Measurements from ENCODE around the gene SCMH1.

DNA sequence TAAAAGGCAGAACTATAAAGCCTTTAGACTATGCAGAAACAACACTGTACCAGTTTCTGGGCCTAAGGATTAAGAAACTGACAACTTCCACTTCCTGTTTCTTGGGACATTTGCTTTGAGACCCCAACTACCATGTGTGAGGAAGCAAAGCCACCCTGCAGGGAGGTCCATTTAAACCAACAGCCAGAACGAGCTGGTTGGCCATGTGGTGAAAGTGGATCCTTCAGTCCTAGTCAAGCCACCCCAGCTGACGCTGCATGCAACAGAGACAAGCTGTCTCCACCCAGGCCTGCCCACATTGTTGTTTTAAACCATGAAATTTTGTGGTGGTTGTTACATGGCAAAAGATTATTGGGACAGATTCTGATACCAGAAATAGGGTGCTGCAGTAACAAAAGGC, 188.8 kb downstream of the SCMH1 start:
- TF ChIP-seq CHD4 (IDR thresholded peaks at IDR 0.05; ENCODE audit: borderline replicate concordance) (no peak), POLR2A (IDR thresholded peaks at IDR 0.05; ENCODE audit: low read length) (no peak), PHF8 (IDR thresholded peaks at IDR 0.05; ENCODE audit: borderline replicate concordance, low read depth) (no peak), RAD21 (conservative IDR thresholded peaks at IDR 0.05 in 1 of 2, IDR thresholded peaks at IDR 0.05 in 1 of 2) (no peak), ZSCAN20 (CRISPR knock-in tag; IDR thresholded peaks at IDR 0.05) (no peak)
- TF ChIP-seq, protein P1, sequence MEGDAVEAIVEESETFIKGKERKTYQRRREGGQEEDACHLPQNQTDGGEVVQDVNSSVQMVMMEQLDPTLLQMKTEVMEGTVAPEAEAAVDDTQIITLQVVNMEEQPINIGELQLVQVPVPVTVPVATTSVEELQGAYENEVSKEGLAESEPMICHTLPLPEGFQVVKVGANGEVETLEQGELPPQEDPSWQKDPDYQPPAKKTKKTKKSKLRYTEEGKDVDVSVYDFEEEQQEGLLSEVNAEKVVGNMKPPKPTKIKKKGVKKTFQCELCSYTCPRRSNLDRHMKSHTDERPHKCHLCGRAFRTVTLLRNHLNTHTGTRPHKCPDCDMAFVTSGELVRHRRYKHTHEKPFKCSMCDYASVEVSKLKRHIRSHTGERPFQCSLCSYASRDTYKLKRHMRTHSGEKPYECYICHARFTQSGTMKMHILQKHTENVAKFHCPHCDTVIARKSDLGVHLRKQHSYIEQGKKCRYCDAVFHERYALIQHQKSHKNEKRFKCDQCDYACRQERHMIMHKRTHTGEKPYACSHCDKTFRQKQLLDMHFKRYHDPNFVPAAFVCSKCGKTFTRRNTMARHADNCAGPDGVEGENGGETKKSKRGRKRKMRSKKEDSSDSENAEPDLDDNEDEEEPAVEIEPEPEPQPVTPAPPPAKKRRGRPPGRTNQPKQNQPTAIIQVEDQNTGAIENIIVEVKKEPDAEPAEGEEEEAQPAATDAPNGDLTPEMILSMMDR (IDR thresholded peaks at IDR 0.05), result no peak
- TF ChIP-seq, protein P2, sequence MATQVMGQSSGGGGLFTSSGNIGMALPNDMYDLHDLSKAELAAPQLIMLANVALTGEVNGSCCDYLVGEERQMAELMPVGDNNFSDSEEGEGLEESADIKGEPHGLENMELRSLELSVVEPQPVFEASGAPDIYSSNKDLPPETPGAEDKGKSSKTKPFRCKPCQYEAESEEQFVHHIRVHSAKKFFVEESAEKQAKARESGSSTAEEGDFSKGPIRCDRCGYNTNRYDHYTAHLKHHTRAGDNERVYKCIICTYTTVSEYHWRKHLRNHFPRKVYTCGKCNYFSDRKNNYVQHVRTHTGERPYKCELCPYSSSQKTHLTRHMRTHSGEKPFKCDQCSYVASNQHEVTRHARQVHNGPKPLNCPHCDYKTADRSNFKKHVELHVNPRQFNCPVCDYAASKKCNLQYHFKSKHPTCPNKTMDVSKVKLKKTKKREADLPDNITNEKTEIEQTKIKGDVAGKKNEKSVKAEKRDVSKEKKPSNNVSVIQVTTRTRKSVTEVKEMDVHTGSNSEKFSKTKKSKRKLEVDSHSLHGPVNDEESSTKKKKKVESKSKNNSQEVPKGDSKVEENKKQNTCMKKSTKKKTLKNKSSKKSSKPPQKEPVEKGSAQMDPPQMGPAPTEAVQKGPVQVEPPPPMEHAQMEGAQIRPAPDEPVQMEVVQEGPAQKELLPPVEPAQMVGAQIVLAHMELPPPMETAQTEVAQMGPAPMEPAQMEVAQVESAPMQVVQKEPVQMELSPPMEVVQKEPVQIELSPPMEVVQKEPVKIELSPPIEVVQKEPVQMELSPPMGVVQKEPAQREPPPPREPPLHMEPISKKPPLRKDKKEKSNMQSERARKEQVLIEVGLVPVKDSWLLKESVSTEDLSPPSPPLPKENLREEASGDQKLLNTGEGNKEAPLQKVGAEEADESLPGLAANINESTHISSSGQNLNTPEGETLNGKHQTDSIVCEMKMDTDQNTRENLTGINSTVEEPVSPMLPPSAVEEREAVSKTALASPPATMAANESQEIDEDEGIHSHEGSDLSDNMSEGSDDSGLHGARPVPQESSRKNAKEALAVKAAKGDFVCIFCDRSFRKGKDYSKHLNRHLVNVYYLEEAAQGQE (IDR thresholded peaks at IDR 0.05), result no peak
- TF ChIP-seq, protein P3, sequence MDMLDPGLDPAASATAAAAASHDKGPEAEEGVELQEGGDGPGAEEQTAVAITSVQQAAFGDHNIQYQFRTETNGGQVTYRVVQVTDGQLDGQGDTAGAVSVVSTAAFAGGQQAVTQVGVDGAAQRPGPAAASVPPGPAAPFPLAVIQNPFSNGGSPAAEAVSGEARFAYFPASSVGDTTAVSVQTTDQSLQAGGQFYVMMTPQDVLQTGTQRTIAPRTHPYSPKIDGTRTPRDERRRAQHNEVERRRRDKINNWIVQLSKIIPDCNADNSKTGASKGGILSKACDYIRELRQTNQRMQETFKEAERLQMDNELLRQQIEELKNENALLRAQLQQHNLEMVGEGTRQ (IDR thresholded peaks at IDR 0.05), result no peak
- TF ChIP-seq, protein P4, sequence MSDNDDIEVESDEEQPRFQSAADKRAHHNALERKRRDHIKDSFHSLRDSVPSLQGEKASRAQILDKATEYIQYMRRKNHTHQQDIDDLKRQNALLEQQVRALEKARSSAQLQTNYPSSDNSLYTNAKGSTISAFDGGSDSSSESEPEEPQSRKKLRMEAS (IDR thresholded peaks at IDR 0.05), result no peak
